Measurements from ENCODE around the gene MDGA2. TPM values are rescaled to one million over a fixed set of nuclear protein-coding genes. Genes with fewer than 3 reads are reported as not detected.

Gene MDGA2
- total RNA-seq, 1 experiment from 2014 or later, result not detected

GRCh38 chr14:47150267-47150666 lies 525.1 kb downstream of the MDGA2 start:
- BruUV-seq (replicated peaks), result no TSS peak
- intact Hi-C loops (cut with micrococcal nuclease; ENCODE audit: unreplicated experiment), result no loop called here
- TF ChIP-seq CTCF (IDR thresholded peaks at IDR 0.05; ENCODE audit: unreplicated experiment), result no peak

GRCh38 chr14:47149326-47149725 lies 526.1 kb downstream of the MDGA2 start:
- TF ChIP-seq CTCF (IDR thresholded peaks at IDR 0.05; ENCODE audit: unreplicated experiment), result no peak
- Mint-ChIP-seq H3K4me1 (ENCODE audit: low read depth, unreplicated experiment) (no peaks in the 10 kb centered on the region), H3K36me3 (ENCODE audit: insufficient read depth, unreplicated experiment) (no peaks in the 10 kb centered on the region), H3K27ac (ENCODE audit: unreplicated experiment) (no peak overlapping the region), H3K9me3 (ENCODE audit: low read depth, unreplicated experiment) (no peaks in the 10 kb centered on the region), H3K27me3 (ENCODE audit: unreplicated experiment) (no peaks in the 10 kb centered on the region), H3K4me3 (ENCODE audit: low read depth, unreplicated experiment) (no peak overlapping the region)
- no TSS peak for BruUV-seq (replicated peaks)
- CTCF ChIA-PET, result no interaction called here
- no peak for DNase-seq
- intact Hi-C loops (cut with micrococcal nuclease; ENCODE audit: unreplicated experiment), result no loop called here

More at GRCh38 chr14:47150267-47150666, 525.1 kb downstream of the MDGA2 start:
- H3K27ac Mint-ChIP-seq (ENCODE audit: unreplicated experiment), result no peak overlapping the region
- H3K36me3 Mint-ChIP-seq (ENCODE audit: insufficient read depth, unreplicated experiment), result no peaks in the 10 kb centered on the region
- no peaks in the 10 kb centered on the region for H3K27me3 Mint-ChIP-seq (ENCODE audit: unreplicated experiment)
- DNase-seq, result no peak
- H3K9me3 Mint-ChIP-seq (ENCODE audit: low read depth, unreplicated experiment), result peaks cover 3% of the 10 kb centered on the region
- CTCF ChIA-PET, result no interaction called here
- no peaks in the 10 kb centered on the region for H3K4me1 Mint-ChIP-seq (ENCODE audit: low read depth, unreplicated experiment)
- no peak overlapping the region for H3K4me3 Mint-ChIP-seq (ENCODE audit: low read depth, unreplicated experiment)

GRCh38 chr14:47148686-47149085 lies 526.7 kb downstream of the MDGA2 start:
- no peaks in the 10 kb centered on the region for H3K27me3 Mint-ChIP-seq (ENCODE audit: unreplicated experiment)
- CTCF ChIA-PET, result no interaction called here
- intact Hi-C loops (cut with micrococcal nuclease; ENCODE audit: unreplicated experiment), result no loop called here
- DNase-seq, result no peak
- no peak overlapping the region for H3K27ac Mint-ChIP-seq (ENCODE audit: unreplicated experiment)
- H3K4me1 Mint-ChIP-seq (ENCODE audit: low read depth, unreplicated experiment), result no peaks in the 10 kb centered on the region
- no peaks in the 10 kb centered on the region for H3K36me3 Mint-ChIP-seq (ENCODE audit: insufficient read depth, unreplicated experiment)
- no peaks in the 10 kb centered on the region for H3K9me3 Mint-ChIP-seq (ENCODE audit: low read depth, unreplicated experiment)
- H3K4me3 Mint-ChIP-seq (ENCODE audit: low read depth, unreplicated experiment), result no peak overlapping the region
- TF ChIP-seq CTCF (IDR thresholded peaks at IDR 0.05; ENCODE audit: unreplicated experiment), result no peak
- BruUV-seq (replicated peaks), result no TSS peak

GRCh38 chr14:47120645-47121044 lies 554.8 kb downstream of the MDGA2 start:
- Mint-ChIP-seq H3K4me3 (ENCODE audit: low read depth, unreplicated experiment) (no peak overlapping the region), H3K9me3 (ENCODE audit: low read depth, unreplicated experiment) (peaks cover 2% of the 10 kb centered on the region), H3K27me3 (ENCODE audit: unreplicated experiment) (no peaks in the 10 kb centered on the region), H3K4me1 (ENCODE audit: low read depth, unreplicated experiment) (no peaks in the 10 kb centered on the region), H3K27ac (ENCODE audit: unreplicated experiment) (no peak overlapping the region), H3K36me3 (ENCODE audit: insufficient read depth, unreplicated experiment) (no peaks in the 10 kb centered on the region)
- DNase-seq, result no peak
- CTCF ChIA-PET, result no interaction called here
- TF ChIP-seq CTCF (IDR thresholded peaks at IDR 0.05; ENCODE audit: unreplicated experiment), result no peak
- no TSS peak for BruUV-seq (replicated peaks)
- intact Hi-C loops (cut with micrococcal nuclease; ENCODE audit: unreplicated experiment), result no loop called here
